ENCODE measurements around the gene TLE1.
A peak's percentile ranks its signal among the peaks of the same experiment; 100 is the strongest.

Gene TLE1

GRCh38 chr9:81686614-81687520 lies 2.5 kb downstream of the TLE1 start:
- peak; percentile 58 for DNase-seq

GRCh38 chr9:81685763-81686613 lies 3.4 kb downstream of the TLE1 start:
- DNase-seq: no peak

- no peak for DNase-seq
These were observed 4.7 kb downstream of the TLE1 start for GRCh38 chr9:81684635-81685034.

GRCh38 chr9:81683704-81684103 lies 5.6 kb downstream of the TLE1 start:
- no peak for DNase-seq

- DNase-seq: no peak
These were observed 6.1 kb downstream of the TLE1 start for GRCh38 chr9:81683238-81683637.

- DNase-seq: no peak
These were observed 6.5 kb downstream of the TLE1 start for GRCh38 chr9:81682797-81683196.

- no peak for DNase-seq
These were observed 7.2 kb downstream of the TLE1 start for GRCh38 chr9:81682177-81682576.

GRCh38 chr9:81680506-81680905 lies 8.8 kb downstream of the TLE1 start:
- DNase-seq: no peak

GRCh38 chr9:81680006-81680405 lies 9.3 kb downstream of the TLE1 start:
- no peak for DNase-seq

GRCh38 chr9:81678088-81678487 lies 11.3 kb downstream of the TLE1 start:
- no peak for DNase-seq

GRCh38 chr9:81676395-81676794 lies 13.0 kb downstream of the TLE1 start:
- no peak for DNase-seq

GRCh38 chr9:81673310-81673709 lies 16.0 kb downstream of the TLE1 start:
- DNase-seq: no peak

GRCh38 chr9:81671880-81672280 lies 17.5 kb downstream of the TLE1 start:
- DNase-seq: peak; percentile 47

GRCh38 chr9:81669866-81670265 lies 19.5 kb downstream of the TLE1 start:
- DNase-seq: no peak

- no peak for DNase-seq
These were observed 20.2 kb downstream of the TLE1 start for GRCh38 chr9:81669041-81669651.

GRCh38 chr9:81666123-81666522 lies 23.2 kb downstream of the TLE1 start:
- no peak for DNase-seq

GRCh38 chr9:81665322-81665871 lies 23.9 kb downstream of the TLE1 start:
- DNase-seq: peak; percentile 95

- peak; percentile 60 for DNase-seq
These were observed 24.6 kb downstream of the TLE1 start for GRCh38 chr9:81664638-81665222.

GRCh38 chr9:81661339-81661738 lies 28.0 kb downstream of the TLE1 start:
- peak; percentile 88 for DNase-seq

- no peak for DNase-seq
These were observed 32.4 kb downstream of the TLE1 start for GRCh38 chr9:81656871-81657337.

- DNase-seq: no peak
These were observed 33.3 kb downstream of the TLE1 start for GRCh38 chr9:81656004-81656403.

GRCh38 chr9:81653240-81653639 lies 36.1 kb downstream of the TLE1 start:
- no peak for DNase-seq
